ENCODE data around the gene GON7. TPM values are rescaled to one million over a fixed set of nuclear protein-coding genes. Genes with fewer than 3 reads are reported as not detected.

GON7 gene
- total RNA-seq, 1 experiment from 2014 or later, result 11.2 TPM

GRCh38 chr14:93212432-93212831, 5.6 kb upstream of the GON7 start:
- TF ChIP-seq EZH2 (IDR thresholded peaks at IDR 0.05) (no peak), RAD21 (IDR thresholded peaks at IDR 0.05; ENCODE audit: low read depth) (no peak), ATF3 (IDR thresholded peaks at IDR 0.05) (no peak), EZH2phosphoT487 (IDR thresholded peaks at IDR 0.05; ENCODE audit: borderline replicate concordance) (no peak), POLR2A (IDR thresholded peaks at IDR 0.05; ENCODE audit: borderline replicate concordance, extremely low read depth, insufficient read depth, insufficient read length) (no peak), ELF1 (IDR thresholded peaks at IDR 0.05; ENCODE audit: borderline replicate concordance, low read depth) (no peak), TCF7L2 (IDR thresholded peaks at IDR 0.05; ENCODE audit: borderline replicate concordance, extremely low read depth, insufficient read depth, insufficient read length) (no peak), JUND (IDR thresholded peaks at IDR 0.05) (no peak), MAX (IDR thresholded peaks at IDR 0.05) (no peak), SP1 (IDR thresholded peaks at IDR 0.05; ENCODE audit: low read depth) (no peak)
- TF ChIP-seq, protein P1, sequence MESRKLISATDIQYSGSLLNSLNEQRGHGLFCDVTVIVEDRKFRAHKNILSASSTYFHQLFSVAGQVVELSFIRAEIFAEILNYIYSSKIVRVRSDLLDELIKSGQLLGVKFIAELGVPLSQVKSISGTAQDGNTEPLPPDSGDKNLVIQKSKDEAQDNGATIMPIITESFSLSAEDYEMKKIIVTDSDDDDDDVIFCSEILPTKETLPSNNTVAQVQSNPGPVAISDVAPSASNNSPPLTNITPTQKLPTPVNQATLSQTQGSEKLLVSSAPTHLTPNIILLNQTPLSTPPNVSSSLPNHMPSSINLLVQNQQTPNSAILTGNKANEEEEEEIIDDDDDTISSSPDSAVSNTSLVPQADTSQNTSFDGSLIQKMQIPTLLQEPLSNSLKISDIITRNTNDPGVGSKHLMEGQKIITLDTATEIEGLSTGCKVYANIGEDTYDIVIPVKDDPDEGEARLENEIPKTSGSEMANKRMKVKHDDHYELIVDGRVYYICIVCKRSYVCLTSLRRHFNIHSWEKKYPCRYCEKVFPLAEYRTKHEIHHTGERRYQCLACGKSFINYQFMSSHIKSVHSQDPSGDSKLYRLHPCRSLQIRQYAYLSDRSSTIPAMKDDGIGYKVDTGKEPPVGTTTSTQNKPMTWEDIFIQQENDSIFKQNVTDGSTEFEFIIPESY (IDR thresholded peaks at IDR 0.05; ENCODE audit: extremely low read depth, insufficient replicate concordance, low read length), result no peak
- Histone ChIP-seq H3K79me2 (ENCODE audit: insufficient read depth, low read length) (peaks cover 28% of the 10 kb centered on the region), H3K27me3 (ENCODE audit: insufficient read depth, low read length) (no peaks in the 10 kb centered on the region), H3K9me3 (ENCODE audit: control insufficient read depth in 1 of 2, insufficient read depth in 1 of 2, low read depth in 1 of 2, low read length in 2 of 2) (no peaks in the 10 kb centered on the region), H3K9me2 (ENCODE audit: insufficient read depth) (no peaks in the 10 kb centered on the region), H3K9ac (ENCODE audit: low read length) (no peak overlapping the region), H3K4me2 (ENCODE audit: low read length) (no peak overlapping the region), H3K4me3 (replicated peaks in 1 of 2; ENCODE audit: low read depth in 1 of 2, low read length in 2 of 2) (no peak overlapping the region), H3K4me1 (ENCODE audit: control insufficient read depth in 1 of 2, insufficient read depth in 2 of 2, low read length in 2 of 2) (peaks cover 4 to 9% of the 10 kb centered on the region in 2 experiments), H3K27ac (ENCODE audit: low read depth, low read length) (no peak overlapping the region), H2AFZ (ENCODE audit: low read depth, low read length, poor library complexity, severe bottlenecking) (no peak overlapping the region), H4K20me1 (ENCODE audit: insufficient read depth) (no peaks in the 10 kb centered on the region), H3K36me3 (ENCODE audit: control insufficient read depth in 1 of 2, insufficient read depth in 2 of 2, low read length in 2 of 2) (peaks cover 18 to 27% of the 10 kb centered on the region in 2 experiments)
- no peak for ATAC-seq
- intact Hi-C loops (cut with micrococcal nuclease), result no loop called here
- ChIA-PET CTCF (no interaction called here), POLR2A (no interaction called here), RAD21 (ENCODE audit: low non-redundant PET in 1 of 2, low total read pairs in 2 of 2, uncharacterized antibody in 2 of 2, unreplicated experiment in 2 of 2) (no interaction called here)
- DNase-seq (ENCODE audit: low read depth, low spot score), result no peak
- no TSS peak for BruUV-seq (replicated peaks)
